ENCODE measurements around the gene ARMS2.

ARMS2 gene

GRCh38 chr10:122480146-122480833 is 25.8 kb downstream of the ARMS2 start:
- Histone ChIP-seq H3K27me3 (replicated peaks) (no peaks in the 10 kb centered on the region), H3K4me3 (ENCODE audit: low read depth, low read length) (no peak overlapping the region), H3K36me3 (replicated peaks) (no peaks in the 10 kb centered on the region), H3K27ac (no peak overlapping the region)
- DNase-seq: no peak
- TF ChIP-seq CTCF (IDR thresholded peaks at IDR 0.05; ENCODE audit: low read depth, low read length, missing control alignments): no peak
- in situ Hi-C loops (cut with HindIII; ENCODE audit: low pct_ligation_motif_present, low sequenced_read_pairs): no loop called here

GRCh38 chr10:122481296-122482056 is 27.0 kb downstream of the ARMS2 start:
- DNase-seq: no peak
- Histone ChIP-seq H3K4me3 (ENCODE audit: low read depth, low read length) (no peak overlapping the region), H3K36me3 (replicated peaks) (no peaks in the 10 kb centered on the region), H3K27me3 (replicated peaks) (no peaks in the 10 kb centered on the region), H3K27ac (no peak overlapping the region)
- no peak for TF ChIP-seq CTCF (IDR thresholded peaks at IDR 0.05; ENCODE audit: low read depth, low read length, missing control alignments)
- in situ Hi-C loops (cut with HindIII; ENCODE audit: low pct_ligation_motif_present, low sequenced_read_pairs): no loop called here

- Histone ChIP-seq H3K36me3 (replicated peaks) (peaks cover 3% of the 10 kb centered on the region), H3K27me3 (replicated peaks) (no peaks in the 10 kb centered on the region), H3K4me3 (ENCODE audit: low read depth, low read length) (no peak overlapping the region), H3K27ac (no peak overlapping the region)
- in situ Hi-C loops (cut with HindIII; ENCODE audit: low pct_ligation_motif_present, low sequenced_read_pairs): no loop called here
- no peak for DNase-seq
- TF ChIP-seq CTCF (IDR thresholded peaks at IDR 0.05; ENCODE audit: low read depth, low read length, missing control alignments): no peak
These were observed 30.0 kb downstream of the ARMS2 start for GRCh38 chr10:122484276-122485060.

GRCh38 chr10:122485670-122486069 is 31.2 kb downstream of the ARMS2 start:
- TF ChIP-seq CTCF (IDR thresholded peaks at IDR 0.05; ENCODE audit: low read depth, low read length, missing control alignments): no peak
- no peaks in the 10 kb centered on the region for H3K27me3 ChIP-seq (replicated peaks)
- H3K4me3 ChIP-seq (ENCODE audit: low read depth, low read length): no peak overlapping the region
- DNase-seq: no peak
- peaks cover 5% of the 10 kb centered on the region for H3K36me3 ChIP-seq (replicated peaks)
- H3K27ac ChIP-seq: no peak overlapping the region
- in situ Hi-C loops (cut with HindIII; ENCODE audit: low pct_ligation_motif_present, low sequenced_read_pairs): no loop called here

- Histone ChIP-seq H3K27ac (no peak overlapping the region), H3K4me3 (ENCODE audit: low read depth, low read length) (no peak overlapping the region), H3K36me3 (replicated peaks) (peaks cover 11% of the 10 kb centered on the region), H3K27me3 (replicated peaks) (no peaks in the 10 kb centered on the region)
- TF ChIP-seq CTCF (IDR thresholded peaks at IDR 0.05; ENCODE audit: low read depth, low read length, missing control alignments): no peak
- in situ Hi-C loops (cut with HindIII; ENCODE audit: low pct_ligation_motif_present, low sequenced_read_pairs): no loop called here
- DNase-seq: no peak
These were observed 32.1 kb downstream of the ARMS2 start for GRCh38 chr10:122486406-122487080.

Measured in brain microvascular endothelial cell (primary cell).